Neural progenitor cell (in vitro differentiated cells): ENCODE measurements around the gene RNF115.

Source experiments
- EZH2 ChIP-seq: fragments of 200-600 bp; sonication (generic); IDR thresholded peaks from 2 replicates; pipeline ENCODE4 v1.6.1; 2017; ENCODE audit warnings: antibody characterized with exemption, mild to moderate bottlenecking, moderate library complexity
- EZH2phosphoT487 ChIP-seq: fragments of 200-600 bp; sonication (generic); IDR thresholded peaks from 2 replicates; pipeline ENCODE4 v1.6.1; 2017; ENCODE audit warnings: antibody characterized with exemption
- TF ChIP-seq, protein P1 (sequence below): fragments of 200-600 bp; sonication (generic); IDR thresholded peaks from 2 replicates; pipeline ENCODE4 v1.5.1; 2017; ENCODE audit warnings: antibody characterized with exemption, mild to moderate bottlenecking

DNA sequence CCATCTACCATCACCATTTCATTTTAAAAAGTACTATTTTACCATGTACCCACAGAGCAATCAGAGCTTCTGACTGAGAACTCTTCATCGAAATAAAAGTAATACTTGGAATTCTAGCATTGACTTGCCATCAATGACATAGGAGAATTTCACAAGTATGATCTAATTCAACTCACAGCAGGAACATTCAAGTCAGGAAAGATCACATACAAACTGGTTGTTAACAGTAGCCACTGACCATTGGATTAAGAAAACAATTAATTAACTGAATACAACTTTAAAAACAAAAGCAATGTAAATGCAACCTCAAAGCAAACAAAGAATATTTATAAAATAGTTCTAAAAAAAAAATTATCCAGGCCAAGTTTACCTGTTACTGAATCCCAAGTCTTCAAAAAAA is 18.8 kb downstream of the RNF115 start:
- TF ChIP-seq EZH2 (no peak), EZH2phosphoT487 (no peak)
- TF ChIP-seq, protein P1, sequence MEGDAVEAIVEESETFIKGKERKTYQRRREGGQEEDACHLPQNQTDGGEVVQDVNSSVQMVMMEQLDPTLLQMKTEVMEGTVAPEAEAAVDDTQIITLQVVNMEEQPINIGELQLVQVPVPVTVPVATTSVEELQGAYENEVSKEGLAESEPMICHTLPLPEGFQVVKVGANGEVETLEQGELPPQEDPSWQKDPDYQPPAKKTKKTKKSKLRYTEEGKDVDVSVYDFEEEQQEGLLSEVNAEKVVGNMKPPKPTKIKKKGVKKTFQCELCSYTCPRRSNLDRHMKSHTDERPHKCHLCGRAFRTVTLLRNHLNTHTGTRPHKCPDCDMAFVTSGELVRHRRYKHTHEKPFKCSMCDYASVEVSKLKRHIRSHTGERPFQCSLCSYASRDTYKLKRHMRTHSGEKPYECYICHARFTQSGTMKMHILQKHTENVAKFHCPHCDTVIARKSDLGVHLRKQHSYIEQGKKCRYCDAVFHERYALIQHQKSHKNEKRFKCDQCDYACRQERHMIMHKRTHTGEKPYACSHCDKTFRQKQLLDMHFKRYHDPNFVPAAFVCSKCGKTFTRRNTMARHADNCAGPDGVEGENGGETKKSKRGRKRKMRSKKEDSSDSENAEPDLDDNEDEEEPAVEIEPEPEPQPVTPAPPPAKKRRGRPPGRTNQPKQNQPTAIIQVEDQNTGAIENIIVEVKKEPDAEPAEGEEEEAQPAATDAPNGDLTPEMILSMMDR, result no peak
